ENCODE results near the gene APBA2. TPM values are rescaled to one million over a fixed set of nuclear protein-coding genes. Genes with fewer than 3 reads are reported as not detected.

Gene APBA2
- total and polyA plus RNA-seq, 2 of the 13 experiments (the other 11 are each of a cell fraction or from before 2014, with no cell fraction given) = 0.62 to 2.3 TPM

DNA sequence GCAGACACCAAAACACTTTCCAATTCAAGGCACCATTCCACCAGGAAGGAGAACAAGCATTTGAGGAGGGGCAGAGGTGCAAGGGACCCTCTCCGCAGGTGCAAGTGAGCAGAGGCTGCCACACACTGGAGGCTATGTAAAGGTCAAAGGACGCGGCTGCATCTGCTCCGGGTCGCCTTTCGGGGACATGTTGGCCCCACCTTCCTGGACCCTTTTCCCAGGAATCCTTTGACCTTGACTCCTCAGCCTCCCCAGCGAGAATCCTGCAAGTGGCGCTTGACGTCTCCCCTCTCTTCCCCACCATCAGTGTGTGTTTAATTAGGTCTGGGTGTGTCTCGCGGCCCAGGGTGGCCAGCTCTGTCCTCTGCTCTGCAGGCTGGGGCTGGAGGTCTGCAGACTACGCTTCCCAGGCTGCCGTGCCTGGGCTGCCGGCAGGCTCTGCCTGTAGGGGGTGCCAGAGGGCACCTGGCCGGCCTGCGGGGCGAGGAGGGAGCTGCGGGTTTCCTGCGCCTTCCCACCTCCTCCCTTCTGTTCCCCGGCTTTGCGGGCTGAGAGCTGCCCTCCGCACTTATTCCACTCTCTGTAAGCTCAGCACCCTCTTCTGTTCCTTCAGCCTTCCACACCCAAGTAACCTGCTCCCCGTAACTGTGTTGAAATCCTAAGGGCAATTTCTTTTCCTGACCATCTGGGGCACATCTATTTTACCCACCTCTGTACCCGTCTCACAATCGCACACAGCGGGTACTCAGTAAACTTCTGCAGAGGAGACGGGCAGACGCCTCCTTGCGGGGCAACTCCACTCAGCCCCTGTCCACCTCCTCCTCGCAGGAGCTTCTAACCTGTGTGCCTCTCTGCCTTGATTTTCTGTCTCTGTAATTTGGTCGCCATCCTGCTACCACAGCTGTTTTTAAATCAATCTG, 254.0 kb downstream of the APBA2 start (continued):
- 0 out of 2 replicates have a peak, but pooled peaks have one; percentile 23 for TF ChIP-seq THAP11 (CRISPR knock-in tag; IDR thresholded peaks at IDR 0.05)
- no peak for TF ChIP-seq RELA (CRISPR knock-in tag; IDR thresholded peaks at IDR 0.05)
- TF ChIP-seq MEF2D (CRISPR knock-in tag; IDR thresholded peaks at IDR 0.05) = no peak
- TF ChIP-seq ZNF34 (CRISPR knock-in tag; IDR thresholded peaks at IDR 0.05; ENCODE audit: borderline replicate concordance) = no peak
- no peak for TF ChIP-seq ZNF546 (CRISPR knock-in tag; conservative IDR thresholded peaks at IDR 0.05)
- no peak for TF ChIP-seq ZNF460 (CRISPR knock-in tag; IDR thresholded peaks at IDR 0.05; ENCODE audit: borderline replicate concordance)
- no peak for TF ChIP-seq ZNF20 (CRISPR knock-in tag; IDR thresholded peaks at IDR 0.05)
- TF ChIP-seq ZNF703 (CRISPR knock-in tag; IDR thresholded peaks at IDR 0.05; ENCODE audit: borderline replicate concordance) = no peak
- TF ChIP-seq, protein P1, sequence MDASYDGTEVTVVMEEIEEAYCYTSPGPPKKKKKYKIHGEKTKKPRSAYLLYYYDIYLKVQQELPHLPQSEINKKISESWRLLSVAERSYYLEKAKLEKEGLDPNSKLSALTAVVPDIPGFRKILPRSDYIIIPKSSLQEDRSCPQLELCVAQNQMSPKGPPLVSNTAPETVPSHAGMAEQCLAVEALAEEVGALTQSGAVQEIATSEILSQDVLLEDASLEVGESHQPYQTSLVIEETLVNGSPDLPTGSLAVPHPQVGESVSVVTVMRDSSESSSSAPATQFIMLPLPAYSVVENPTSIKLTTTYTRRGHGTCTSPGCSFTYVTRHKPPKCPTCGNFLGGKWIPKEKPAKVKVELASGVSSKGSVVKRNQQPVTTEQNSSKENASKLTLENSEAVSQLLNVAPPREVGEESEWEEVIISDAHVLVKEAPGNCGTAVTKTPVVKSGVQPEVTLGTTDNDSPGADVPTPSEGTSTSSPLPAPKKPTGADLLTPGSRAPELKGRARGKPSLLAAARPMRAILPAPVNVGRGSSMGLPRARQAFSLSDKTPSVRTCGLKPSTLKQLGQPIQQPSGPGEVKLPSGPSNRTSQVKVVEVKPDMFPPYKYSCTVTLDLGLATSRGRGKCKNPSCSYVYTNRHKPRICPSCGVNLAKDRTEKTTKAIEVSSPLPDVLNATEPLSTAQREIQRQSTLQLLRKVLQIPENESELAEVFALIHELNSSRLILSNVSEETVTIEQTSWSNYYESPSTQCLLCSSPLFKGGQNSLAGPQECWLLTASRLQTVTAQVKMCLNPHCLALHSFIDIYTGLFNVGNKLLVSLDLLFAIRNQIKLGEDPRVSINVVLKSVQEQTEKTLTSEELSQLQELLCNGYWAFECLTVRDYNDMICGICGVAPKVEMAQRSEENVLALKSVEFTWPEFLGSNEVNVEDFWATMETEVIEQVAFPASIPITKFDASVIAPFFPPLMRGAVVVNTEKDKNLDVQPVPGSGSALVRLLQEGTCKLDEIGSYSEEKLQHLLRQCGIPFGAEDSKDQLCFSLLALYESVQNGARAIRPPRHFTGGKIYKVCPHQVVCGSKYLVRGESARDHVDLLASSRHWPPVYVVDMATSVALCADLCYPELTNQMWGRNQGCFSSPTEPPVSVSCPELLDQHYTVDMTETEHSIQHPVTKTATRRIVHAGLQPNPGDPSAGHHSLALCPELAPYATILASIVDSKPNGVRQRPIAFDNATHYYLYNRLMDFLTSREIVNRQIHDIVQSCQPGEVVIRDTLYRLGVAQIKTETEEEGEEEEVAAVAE (CRISPR knock-in tag; IDR thresholded peaks at IDR 0.05; ENCODE audit: borderline replicate concordance) = no peak
- no peak for TF ChIP-seq KDM4B (CRISPR knock-in tag; IDR thresholded peaks at IDR 0.05)
- TF ChIP-seq RFX1 (IDR thresholded peaks at IDR 0.05) = no peak
- TF ChIP-seq REL (CRISPR knock-in tag; conservative IDR thresholded peaks at IDR 0.05) = no peak
- TF ChIP-seq, protein P2, sequence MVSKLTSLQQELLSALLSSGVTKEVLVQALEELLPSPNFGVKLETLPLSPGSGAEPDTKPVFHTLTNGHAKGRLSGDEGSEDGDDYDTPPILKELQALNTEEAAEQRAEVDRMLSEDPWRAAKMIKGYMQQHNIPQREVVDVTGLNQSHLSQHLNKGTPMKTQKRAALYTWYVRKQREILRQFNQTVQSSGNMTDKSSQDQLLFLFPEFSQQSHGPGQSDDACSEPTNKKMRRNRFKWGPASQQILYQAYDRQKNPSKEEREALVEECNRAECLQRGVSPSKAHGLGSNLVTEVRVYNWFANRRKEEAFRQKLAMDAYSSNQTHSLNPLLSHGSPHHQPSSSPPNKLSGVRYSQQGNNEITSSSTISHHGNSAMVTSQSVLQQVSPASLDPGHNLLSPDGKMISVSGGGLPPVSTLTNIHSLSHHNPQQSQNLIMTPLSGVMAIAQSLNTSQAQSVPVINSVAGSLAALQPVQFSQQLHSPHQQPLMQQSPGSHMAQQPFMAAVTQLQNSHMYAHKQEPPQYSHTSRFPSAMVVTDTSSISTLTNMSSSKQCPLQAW (CRISPR knock-in tag; IDR thresholded peaks at IDR 0.05) = 0 out of 2 replicates have a peak, but pooled peaks have one; percentile 35
- TF ChIP-seq, protein P3, sequence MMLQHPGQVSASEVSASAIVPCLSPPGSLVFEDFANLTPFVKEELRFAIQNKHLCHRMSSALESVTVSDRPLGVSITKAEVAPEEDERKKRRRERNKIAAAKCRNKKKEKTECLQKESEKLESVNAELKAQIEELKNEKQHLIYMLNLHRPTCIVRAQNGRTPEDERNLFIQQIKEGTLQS (CRISPR knock-in tag; IDR thresholded peaks at IDR 0.05) = no peak
- TF ChIP-seq, protein P4, sequence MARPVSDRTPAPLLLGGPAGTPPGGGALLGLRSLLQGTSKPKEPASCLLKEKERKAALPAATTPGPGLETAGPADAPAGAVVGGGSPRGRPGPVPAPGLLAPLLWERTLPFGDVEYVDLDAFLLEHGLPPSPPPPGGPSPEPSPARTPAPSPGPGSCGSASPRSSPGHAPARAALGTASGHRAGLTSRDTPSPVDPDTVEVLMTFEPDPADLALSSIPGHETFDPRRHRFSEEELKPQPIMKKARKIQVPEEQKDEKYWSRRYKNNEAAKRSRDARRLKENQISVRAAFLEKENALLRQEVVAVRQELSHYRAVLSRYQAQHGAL (CRISPR knock-in tag; IDR thresholded peaks at IDR 0.05; ENCODE audit: not compliant biosample characterization) = no peak
- no peak for TF ChIP-seq XBP1 (CRISPR knock-in tag; IDR thresholded peaks at IDR 0.05)

Data from HepG2 (cell line).